RPMI7951 (cell line): ENCODE results near the gene CELF1. TPM values are rescaled to one million over a fixed set of nuclear protein-coding genes. Genes with fewer than 3 reads are reported as not detected.
A peak's percentile ranks its signal among the peaks of the same experiment; 100 is the strongest.

Experiments
- DNase-seq: peaks from one replicate; pipeline ENCODE4 v3.0.0-alpha.2; 2012; ENCODE audit warnings: low read depth
- total RNA-seq: library from RNA; depleted of rRNA; stranded (reverse); fragments of >200 nt; shearing (Covaris generic); gene quantifications from 2 replicates; pipeline ENCODE4 v1.2.3, GENCODE V29; 2014; rRNA removed

The CELF1 gene
- total RNA-seq, 1 experiment from 2014 or later: 52.5 TPM

DNA sequence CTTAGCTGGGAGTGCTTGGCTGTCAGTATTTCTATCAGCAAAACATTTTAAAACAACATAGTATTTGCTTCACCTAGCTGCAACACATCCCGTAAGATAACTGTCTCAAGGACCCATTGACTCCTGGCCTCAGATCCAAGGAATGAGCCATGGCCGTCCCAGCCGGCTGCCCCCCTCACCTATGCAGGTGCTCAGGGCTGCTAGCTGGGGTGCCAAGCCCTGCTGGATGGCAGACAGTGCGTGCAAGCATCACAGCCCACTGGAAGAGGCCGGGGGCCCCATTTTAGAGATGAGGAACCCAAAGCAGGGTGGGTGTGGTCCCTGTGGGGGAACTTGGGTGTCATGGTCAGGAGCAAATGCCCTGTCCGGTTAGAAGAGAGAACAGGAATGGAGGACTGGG lies 135.2 kb downstream of the CELF1 start:
- DNase-seq: no peak

DNA sequence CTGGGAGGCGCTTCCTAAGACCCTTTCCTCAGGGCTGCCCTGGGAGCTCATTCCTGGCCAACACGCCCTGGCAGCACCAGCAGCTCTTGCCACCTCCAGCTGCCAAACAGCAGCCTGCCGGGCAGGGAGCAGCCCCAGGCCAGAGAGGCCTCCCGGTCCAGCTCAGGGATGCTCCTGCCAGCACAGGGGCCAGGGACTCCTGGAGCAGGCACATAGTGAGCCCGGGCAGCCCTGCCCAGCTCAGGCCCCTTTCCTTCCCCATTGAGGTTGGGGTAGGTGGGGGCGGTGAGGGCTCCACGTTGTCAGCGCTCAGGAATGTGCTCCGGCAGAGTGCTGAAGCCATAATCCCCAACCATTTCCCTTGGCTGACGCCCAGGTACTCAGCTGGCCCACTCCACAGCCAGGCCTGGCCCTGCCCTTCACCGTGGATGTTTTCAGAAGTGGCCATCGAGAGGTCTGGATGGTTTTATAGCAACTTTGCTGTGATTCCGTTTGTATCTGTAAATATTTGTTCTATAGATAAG lies 136.9 kb downstream of the CELF1 start:
- peak; percentile 93 for DNase-seq

Other genes with a start within 250 kb of the CELF1 start
- not detected in 2 replicates for gene MYBPC3, start 200.4 kb downstream of the CELF1 start, total RNA-seq
- gene SPI1, start 174.6 kb downstream of the CELF1 start, total RNA-seq: not detected in 2 replicates
- 39.2 and 55.2 TPM in 2 replicates for gene SLC39A13, start 144.5 kb downstream of the CELF1 start, total RNA-seq
- gene PSMC3, start 126.7 kb downstream of the CELF1 start, total RNA-seq: 179 and 223 TPM in 2 replicates
- gene RAPSN, start 104.0 kb downstream of the CELF1 start, total RNA-seq: not detected in 2 replicates
- 86.9 and 103 TPM in 2 replicates for gene PTPMT1, start 12.5 kb upstream of the CELF1 start, total RNA-seq
- 19.9 and 20.3 TPM in 2 replicates for gene KBTBD4, start 25.8 kb upstream of the CELF1 start, total RNA-seq
- 78.8 and 95.5 TPM in 2 replicates for gene NDUFS3, start 25.9 kb upstream of the CELF1 start, total RNA-seq
- not detected in 2 replicates for gene FAM180B, start 33.5 kb upstream of the CELF1 start, total RNA-seq
- not detected in 2 replicates for gene C1QTNF4, start 41.3 kb upstream of the CELF1 start, total RNA-seq
- gene MTCH2, start 89.4 kb upstream of the CELF1 start, total RNA-seq: 135 and 158 TPM in 2 replicates
- gene AGBL2, start 162.2 kb upstream of the CELF1 start, total RNA-seq: 0.29 and 0.48 TPM in 2 replicates
- gene FNBP4, start 214.2 kb upstream of the CELF1 start, total RNA-seq: 24.0 and 27.0 TPM in 2 replicates